NB4 (cell line): ENCODE data around the gene ADCY2.

ENCODE experiments used
- DNase-seq: peaks from one replicate; pipeline ENCODE4 v3.0.0; 2010; ENCODE audit warnings: low read depth
- H3K4me3 ChIP-seq: one replicate; pipeline ENCODE4 v1.5.1; 2011; ENCODE audit warnings: mild to moderate bottlenecking, low read depth, low read length, moderate library complexity
- MYC ChIP-seq: IDR thresholded peaks from 2 replicates; pipeline ENCODE4 v1.6.1; 2011; ENCODE audit warnings: low read depth, low read length
- POLR2A ChIP-seq: IDR thresholded peaks from 2 replicates; pipeline ENCODE4 v1.6.1; 2011; ENCODE audit warnings: mild to moderate bottlenecking; ENCODE audit not compliant: insufficient read length; ENCODE audit errors: extremely low read depth
- TF ChIP-seq, protein P1 (sequence below): IDR thresholded peaks from 2 replicates; pipeline ENCODE4 v1.6.1; 2011; ENCODE audit warnings: low read depth, low read length
- TF ChIP-seq, protein P2 (sequence below): IDR thresholded peaks from one replicate; pipeline ENCODE4 v1.5.1; 2012; ENCODE audit warnings: low read depth, low read length

The ADCY2 gene

DNA sequence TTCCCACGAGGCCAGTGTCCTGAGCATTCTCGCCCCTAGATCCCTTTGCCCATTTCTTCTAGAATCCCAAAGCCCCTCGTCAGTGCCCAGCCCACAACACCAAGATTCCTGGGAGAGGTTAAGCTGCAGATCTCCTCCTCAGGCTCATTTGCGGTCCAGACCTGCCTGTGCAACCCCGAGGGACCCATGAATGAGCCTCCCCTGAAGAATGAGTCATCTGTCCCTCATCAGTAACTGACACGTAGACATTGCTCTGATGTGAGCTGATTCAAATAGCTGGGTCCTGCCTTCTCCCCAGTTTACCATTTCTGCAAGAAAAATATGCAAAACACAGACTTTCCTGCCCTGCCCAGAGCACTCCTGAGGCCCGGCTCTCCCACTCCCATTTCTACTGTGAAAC lies 92.8 kb downstream of the ADCY2 start:
- DNase-seq = peak; percentile 44
- TF ChIP-seq, protein P1, sequence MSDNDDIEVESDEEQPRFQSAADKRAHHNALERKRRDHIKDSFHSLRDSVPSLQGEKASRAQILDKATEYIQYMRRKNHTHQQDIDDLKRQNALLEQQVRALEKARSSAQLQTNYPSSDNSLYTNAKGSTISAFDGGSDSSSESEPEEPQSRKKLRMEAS = no peak
- TF ChIP-seq, protein P2, sequence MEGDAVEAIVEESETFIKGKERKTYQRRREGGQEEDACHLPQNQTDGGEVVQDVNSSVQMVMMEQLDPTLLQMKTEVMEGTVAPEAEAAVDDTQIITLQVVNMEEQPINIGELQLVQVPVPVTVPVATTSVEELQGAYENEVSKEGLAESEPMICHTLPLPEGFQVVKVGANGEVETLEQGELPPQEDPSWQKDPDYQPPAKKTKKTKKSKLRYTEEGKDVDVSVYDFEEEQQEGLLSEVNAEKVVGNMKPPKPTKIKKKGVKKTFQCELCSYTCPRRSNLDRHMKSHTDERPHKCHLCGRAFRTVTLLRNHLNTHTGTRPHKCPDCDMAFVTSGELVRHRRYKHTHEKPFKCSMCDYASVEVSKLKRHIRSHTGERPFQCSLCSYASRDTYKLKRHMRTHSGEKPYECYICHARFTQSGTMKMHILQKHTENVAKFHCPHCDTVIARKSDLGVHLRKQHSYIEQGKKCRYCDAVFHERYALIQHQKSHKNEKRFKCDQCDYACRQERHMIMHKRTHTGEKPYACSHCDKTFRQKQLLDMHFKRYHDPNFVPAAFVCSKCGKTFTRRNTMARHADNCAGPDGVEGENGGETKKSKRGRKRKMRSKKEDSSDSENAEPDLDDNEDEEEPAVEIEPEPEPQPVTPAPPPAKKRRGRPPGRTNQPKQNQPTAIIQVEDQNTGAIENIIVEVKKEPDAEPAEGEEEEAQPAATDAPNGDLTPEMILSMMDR = no peak
- TF ChIP-seq MYC = no peak
- TF ChIP-seq POLR2A = no peak

DNA sequence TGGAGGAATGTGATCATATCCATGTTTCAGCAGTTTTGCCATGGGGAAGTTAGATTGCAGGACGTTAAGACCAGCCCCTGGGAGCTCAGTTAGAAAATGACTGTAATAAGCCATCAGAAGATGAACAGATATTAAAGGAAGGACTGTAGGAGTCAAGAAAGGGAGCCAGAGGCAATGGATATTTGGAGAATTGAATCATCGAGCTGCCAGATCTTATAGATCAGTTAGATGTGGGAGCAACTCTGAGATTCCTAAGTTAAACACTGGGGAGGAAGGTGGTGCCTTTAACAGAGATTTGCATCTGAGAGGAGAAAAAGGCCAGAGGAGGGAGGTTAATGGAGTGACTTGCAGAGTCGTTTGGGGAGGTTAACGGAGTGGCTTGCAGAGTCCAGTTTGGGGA lies 96.4 kb downstream of the ADCY2 start:
- no peak for DNase-seq
- TF ChIP-seq POLR2A = no peak
- no peak overlapping the region for H3K4me3 ChIP-seq

More for the DNA sequence above, 92.8 kb downstream of the ADCY2 start:
- no peak overlapping the region for H3K4me3 ChIP-seq

DNA sequence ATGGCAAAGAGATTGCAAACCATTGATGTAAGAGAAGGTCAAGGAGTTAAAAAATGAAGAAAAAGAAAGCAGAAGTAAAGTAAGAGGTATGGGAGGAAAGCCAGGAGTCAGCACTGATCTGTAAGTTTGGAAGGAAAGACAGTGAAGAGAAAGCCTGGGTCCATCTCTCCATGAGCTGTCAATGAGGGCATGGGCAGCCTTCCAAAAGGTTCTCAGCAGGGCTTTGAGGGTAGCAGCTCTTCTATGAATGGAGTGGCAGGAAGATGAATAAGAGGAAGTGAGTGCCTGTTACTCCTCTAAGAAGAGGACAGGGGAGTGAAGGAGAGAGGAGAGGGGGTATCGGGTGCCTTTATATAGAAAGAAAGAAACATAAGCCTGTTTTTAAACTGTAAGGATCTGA lies 97.1 kb downstream of the ADCY2 start:
- DNase-seq = no peak
- H3K4me3 ChIP-seq = no peak overlapping the region
- TF ChIP-seq, protein P2 = no peak
- TF ChIP-seq, protein P1 = no peak
- TF ChIP-seq POLR2A (no peak), MYC (no peak)

DNA sequence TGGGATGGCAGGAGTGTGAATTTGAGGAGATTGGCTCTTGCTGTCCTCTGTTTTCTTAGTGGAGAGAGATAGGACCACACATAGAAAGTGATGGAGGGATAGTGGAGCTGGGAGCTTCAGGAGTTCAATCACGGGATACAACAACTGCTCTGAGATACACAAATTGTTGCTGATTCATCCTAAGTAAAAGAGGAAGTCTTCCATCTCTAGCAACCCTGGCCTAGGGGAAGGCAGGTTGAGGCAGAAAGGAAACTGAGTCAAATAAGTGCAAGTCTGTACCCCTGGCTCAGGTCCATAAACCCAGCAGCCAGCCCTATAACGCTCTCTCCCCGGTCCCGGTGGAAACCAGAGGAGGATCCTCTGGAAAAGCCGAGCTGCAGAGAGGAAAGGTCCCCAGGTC lies 97.7 kb downstream of the ADCY2 start:
- no peak overlapping the region for H3K4me3 ChIP-seq
- DNase-seq = no peak
- TF ChIP-seq, protein P2 = no peak
- TF ChIP-seq POLR2A (no peak), MYC (no peak)
- TF ChIP-seq, protein P1 = no peak

DNA sequence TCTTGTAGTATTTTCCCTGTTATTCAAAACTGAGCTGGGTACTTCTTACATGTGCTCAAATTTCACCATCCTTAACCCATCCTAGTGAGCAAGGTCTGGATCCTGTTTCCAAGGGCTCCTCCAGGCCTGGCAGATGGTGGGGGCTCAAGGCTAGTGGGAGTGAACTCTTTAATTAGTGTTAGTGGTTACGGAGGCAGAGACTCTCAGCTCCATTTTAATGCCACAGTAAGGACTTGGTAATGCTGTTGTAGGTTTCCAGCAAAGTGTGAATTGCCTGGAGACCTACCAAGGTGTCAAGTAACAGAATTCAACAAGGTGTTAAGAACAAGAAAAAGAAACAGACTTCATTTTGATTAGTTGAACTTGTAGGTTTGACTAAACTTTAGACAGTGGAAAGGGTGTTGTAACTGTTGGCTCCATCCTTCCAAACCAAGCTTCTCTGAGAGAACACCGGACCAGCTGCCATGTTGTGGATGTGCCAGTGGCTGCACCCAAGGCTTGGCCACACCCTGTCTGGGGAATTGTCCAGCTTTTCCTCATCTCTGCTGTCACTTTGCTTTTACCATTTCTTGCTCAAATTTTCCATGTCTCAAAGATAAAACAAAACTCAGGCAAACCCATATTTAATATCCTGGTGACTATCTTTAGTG lies 98.7 kb downstream of the ADCY2 start:
- H3K4me3 ChIP-seq = no peak overlapping the region
- TF ChIP-seq POLR2A = no peak
- TF ChIP-seq, protein P1 = no peak
- no peak for TF ChIP-seq MYC
- TF ChIP-seq, protein P2 = no peak
- DNase-seq = no peak

DNA sequence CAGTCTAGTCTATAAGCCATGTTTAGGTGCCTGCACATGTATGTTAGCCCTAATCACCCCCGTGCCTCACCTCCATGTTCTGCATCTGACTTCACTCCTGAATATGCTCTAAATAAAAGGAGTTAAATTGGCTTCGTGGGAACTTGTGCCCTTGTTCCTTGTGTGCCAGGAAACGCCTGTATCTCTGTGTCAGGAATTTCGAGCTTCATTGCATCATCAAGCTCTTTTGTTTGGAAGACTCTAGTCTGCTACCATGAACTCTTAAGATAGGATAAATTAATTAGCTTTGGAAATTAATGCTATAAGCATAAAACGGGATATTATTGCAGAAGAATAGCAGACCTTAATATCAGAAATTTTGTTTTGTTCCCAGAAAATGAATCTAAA lies 99.2 kb downstream of the ADCY2 start:
- no peak for DNase-seq
- TF ChIP-seq, protein P2 = no peak
- TF ChIP-seq, protein P1 = no peak
- H3K4me3 ChIP-seq = no peak overlapping the region
